SH-SY5Y (cell line): ENCODE measurements around the gene STRBP.

ENCODE experiments used
- GATA2 ChIP-seq: IDR thresholded peaks from 2 replicates; pipeline ENCODE4 v1.6.1; 2011; ENCODE audit warnings: mild to moderate bottlenecking, low read depth, low read length
- GATA3 ChIP-seq: IDR thresholded peaks from 2 replicates; pipeline ENCODE4 v1.6.1; 2011; ENCODE audit warnings: low read depth, mild to moderate bottlenecking, low read length, moderate library complexity

- TF ChIP-seq GATA2 (no peak), GATA3 (no peak)
Measured at GRCh38 chr9:123246534-123246933, 21.9 kb downstream of the STRBP start.
